DMS153 treated with DMSO at 0.1 percent for 48 hours (cell line): ENCODE results near the gene FMR1.

ENCODE experiments used
- DNase-seq: peaks from one replicate; lab custom pipeline; 2025; ENCODE audit not compliant: unreplicated experiment; lab: John Stamatoyannopoulos, UW

Gene FMR1

DNA sequence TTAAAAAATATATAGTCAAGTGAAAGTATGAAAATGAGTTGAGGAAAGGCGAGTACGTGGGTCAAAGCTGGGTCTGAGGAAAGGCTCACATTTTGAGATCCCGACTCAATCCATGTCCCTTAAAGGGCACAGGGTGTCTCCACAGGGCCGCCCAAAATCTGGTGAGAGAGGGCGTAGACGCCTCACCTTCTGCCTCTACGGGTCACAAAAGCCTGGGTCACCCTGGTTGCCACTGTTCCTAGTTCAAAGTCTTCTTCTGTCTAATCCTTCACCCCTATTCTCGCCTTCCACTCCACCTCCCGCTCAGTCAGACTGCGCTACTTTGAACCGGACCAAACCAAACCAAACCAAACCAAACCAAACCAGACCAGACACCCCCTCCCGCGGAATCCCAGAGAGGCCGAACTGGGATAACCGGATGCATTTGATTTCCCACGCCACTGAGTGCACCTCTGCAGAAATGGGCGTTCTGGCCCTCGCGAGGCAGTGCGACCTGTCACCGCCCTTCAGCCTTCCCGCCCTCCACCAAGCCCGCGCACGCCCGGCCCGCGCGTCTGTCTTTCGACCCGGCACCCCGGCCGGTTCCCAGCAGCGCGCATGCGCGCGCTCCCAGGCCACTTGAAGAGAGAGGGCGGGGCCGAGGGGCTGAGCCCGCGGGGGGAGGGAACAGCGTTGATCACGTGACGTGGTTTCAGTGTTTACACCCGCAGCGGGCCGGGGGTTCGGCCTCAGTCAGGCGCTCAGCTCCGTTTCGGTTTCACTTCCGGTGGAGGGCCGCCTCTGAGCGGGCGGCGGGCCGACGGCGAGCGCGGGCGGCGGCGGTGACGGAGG, at the start of gene FMR1:
TSS of gene FMR1 (plus strand) at position 728 of the 831 bp plus-strand sequence. CDS start 261 bp downstream, outside the sequence.
- DNase-seq, result peak; percentile 94

DNA sequence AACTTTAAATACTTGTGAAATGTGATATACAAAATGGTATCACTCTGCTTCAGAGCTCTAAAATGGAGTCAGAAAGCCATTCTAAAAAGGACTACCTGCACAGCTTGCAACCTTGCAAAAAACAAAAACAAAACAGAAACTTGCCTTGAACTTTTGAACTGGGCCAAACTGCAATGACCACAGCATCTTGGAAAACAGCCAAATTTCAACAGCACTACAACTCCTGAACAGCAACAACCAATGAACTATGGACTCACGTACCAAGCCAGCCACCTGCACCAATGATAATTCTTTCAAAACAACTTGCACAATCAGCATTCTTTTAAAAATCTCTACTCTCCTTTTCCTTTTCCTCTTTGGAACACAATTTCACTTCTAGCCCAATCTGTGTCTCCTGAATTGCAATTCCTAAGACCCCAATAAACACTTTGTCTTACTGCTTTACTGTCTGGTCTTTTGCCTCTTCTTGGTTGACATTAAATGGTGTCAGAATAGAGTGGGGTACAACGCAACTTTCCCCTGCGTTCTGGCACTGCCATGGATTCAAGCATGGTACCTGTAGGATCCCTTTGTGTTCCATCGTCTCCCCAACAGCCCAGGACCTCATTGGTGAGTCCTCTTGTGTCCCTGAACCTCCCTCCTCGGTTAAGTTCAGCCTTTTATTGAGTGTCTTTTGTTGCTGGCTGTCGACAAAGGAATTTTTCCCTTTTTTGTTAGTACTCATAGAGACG, 35.7 kb upstream of the FMR1 start:
- no peak for DNase-seq

DNA sequence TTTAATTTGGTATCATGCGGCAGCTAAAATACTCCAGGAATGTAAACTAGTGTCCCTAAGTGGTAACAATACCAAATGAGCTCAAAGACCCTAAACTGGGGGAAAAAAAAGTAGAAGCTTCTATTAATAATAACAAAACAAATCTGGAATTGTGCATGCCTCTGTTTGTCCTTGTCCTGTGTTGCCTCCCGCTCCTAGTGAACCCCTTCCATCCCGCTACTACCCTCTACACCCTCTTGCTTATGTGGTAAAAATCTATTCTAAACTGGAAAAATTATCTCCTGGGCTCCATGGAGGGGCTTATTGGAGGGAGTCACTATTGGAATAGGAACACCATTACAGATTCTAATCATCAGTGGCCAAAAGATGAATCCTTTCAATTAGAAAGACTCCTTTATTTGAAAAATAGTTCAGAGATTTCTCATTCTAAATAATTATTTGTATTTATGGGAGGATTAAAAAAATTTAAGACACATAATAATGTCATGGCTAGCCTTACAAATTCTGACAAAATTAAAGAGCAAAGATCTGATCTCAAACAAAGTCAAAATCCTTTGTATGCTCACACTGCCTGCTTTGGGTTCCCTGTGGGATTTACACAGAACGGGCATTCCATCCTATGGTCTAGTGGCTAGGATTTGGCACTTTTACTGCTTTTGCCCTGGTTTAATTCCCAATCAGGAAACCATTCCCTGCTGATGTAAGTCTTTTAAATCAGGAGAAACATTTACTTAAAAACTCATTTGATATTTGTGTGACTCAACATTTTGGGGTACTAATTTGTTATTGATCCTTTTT, 34.7 kb upstream of the FMR1 start:
- DNase-seq, result no peak

DNA sequence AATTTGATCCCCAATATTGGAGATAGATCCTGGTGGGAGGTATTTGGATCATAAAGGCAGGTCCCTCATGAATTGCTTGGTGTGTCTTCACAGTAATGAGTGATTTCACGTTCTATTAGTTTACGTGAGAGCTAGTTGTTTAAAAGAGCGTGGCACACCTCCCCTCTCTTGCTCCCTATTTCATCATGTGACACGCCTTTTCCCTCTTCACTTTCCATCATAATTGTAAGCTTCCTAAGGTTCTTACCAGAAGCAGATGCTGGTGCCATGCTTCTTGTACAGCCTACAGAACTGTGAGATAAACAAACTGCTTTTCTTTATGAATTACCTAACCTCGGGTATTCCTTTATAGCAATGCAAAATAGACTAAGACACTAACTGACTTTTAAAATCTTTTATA, 34.0 kb upstream of the FMR1 start:
- no peak for DNase-seq

GRCh38 chrX:147884958-147885357, 26.8 kb upstream of the FMR1 start:
- DNase-seq, result no peak

- DNase-seq, result no peak
Observed at GRCh38 chrX:147890756-147891155, 21.0 kb upstream of the FMR1 start.

DNA sequence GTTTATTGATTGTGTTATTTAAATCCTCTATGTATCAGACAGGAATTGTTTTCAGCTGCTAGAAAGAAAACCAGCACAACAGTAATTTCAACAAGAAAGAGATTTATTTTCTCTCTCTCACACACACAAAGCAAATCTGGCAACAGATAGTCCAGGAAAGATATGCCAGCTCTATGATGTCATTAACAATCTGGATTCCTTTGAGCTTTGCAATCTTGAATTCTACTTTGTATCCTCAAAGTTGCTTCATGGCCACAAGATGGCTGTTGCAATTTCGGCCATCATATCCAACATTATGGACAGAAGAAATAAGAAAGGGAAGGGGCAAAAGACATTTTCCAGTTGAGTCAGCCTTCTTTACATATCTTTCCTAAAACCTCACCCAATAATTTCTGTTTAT, 19.8 kb upstream of the FMR1 start:
- DNase-seq, result no peak

DNA sequence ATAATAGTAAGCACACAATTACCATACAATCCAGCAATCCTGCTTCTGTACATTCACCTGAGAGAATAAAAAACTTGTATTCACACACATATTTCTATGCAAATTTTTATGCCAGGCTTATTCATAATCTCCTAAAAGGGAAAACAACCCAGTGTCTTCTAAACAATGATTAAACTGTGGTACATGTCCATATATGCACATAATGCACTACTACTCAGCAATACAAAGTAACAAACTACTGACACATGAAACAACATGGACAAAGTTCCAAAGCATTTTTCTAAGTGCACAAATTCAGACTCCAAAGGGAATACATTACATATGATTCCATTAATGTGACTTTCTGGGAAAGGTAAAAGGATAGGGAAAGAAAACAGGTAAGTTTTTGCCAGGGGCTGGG, 18.0 kb upstream of the FMR1 start:
- DNase-seq, result no peak

- no peak for DNase-seq
Observed at GRCh38 chrX:147894366-147894963, 17.3 kb upstream of the FMR1 start.

DNA sequence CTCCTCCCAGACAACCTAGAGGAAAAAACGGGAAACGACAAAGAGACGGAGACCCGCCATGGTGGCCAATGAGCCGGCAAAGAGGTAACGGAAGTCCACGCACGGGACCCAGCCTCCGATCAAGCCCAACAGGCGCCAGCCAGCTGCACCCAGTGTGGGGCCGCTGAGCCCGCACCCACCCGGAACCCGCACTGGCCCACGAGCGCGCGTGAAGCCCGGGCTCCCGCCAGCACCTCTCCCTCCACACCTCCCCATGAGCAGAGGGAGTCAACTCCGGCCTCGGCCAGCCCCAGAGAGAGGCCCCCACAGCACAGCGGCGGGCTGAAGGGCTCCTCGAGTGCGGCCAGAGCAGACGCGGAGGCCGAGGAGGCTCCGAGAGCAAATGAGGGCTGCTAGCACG, 14.6 kb upstream of the FMR1 start:
- no peak for DNase-seq

GRCh38 chrX:147898951-147899350, 12.8 kb upstream of the FMR1 start:
- DNase-seq, result no peak

DNA sequence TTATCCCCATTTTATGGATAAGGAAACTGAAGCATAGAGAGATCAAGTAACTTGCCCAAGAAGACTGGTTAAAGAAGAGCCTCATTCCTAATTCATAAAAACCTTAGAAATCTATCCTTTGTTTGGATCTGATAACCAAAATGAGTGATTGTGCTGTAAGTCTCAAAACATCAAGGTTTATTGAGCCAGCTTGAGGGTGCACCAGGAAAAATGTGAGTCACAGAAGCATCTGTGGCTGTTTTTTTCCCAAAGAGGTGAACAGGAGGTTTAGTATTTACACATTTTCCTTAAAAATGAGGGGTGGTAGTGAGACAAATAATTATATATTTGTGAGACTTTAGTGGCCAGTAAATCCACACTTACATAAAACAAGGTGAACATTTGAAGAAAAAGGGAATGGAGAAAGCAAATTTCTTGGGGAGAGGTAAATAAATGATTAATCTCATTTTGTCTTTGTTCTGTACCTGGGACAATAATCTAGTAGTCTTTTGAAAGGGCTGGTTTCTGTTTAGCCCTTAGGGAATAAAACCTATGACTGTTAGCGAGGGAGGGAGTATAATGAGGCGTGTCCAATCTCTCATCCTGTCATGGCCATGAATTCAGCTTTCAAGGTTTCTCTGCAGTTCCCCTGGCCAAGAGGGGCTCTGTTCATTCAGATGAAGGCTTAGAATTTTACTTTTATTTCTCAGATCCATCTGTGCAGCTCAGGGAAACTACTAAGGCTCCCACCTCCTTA, 12.2 kb upstream of the FMR1 start:
- no peak for DNase-seq

DNA sequence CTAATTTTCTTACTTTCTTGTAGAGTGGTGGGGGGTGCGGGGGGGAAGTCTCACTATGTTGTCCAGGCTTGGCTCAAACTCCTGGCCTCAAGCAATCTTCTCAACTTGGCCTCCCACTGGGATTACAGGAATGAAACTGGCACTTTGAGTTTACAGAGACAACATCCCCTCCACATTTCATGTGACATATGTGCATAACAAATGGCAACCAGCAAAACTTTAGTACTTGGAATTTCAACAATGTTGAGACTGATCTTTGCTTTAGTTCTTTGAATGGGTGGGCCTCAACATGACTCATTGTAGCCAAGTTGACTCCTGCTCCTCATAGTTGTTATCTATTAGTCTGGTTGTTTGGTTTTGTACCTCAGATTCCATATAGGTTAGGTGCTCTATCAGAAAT, 11.4 kb upstream of the FMR1 start:
- DNase-seq, result no peak

- no peak for DNase-seq
Observed at GRCh38 chrX:147901461-147902126, 10.1 kb upstream of the FMR1 start.

- no peak for DNase-seq
Observed at GRCh38 chrX:147902270-147902669, 9.4 kb upstream of the FMR1 start.

DNA sequence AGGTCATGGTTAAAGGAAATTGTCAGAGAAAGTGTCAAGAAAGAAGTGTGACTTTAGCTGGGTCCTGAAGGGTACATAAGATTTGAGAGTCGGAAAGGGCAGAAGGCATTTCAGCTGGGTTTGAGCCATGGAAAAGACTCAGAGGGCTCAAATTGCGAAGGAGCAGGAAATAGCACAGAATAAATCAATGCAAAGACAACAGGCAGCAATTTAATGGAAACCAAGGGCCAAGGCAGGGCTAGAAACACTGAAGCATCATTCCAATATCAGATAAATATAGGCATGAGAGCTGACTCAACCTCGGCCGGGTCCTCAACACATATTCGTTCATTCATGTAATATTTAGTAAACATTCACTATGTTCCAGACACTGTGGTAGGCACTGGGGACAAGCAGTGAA, 3.6 kb upstream of the FMR1 start:
- DNase-seq, result no peak

DNA sequence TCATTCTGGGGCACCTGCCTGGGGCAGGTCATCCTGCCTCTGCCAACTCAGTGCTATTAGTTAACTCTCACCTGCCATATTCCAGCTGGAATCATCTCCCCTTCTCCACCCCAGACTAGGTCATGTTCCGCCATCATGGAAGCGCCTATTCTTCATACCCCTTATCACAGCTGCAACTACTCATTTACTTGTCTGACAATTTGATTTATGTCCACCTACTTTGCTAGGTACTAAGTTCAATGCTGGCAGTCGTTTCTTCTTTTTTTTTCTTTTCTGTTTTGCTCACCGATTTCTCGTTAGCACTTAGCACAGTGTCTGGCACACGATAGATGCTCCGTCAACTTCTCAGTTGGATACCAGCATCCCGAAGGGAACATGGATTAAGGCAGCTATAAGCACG, 1.1 kb upstream of the FMR1 start:
- DNase-seq, result no peak

DNA sequence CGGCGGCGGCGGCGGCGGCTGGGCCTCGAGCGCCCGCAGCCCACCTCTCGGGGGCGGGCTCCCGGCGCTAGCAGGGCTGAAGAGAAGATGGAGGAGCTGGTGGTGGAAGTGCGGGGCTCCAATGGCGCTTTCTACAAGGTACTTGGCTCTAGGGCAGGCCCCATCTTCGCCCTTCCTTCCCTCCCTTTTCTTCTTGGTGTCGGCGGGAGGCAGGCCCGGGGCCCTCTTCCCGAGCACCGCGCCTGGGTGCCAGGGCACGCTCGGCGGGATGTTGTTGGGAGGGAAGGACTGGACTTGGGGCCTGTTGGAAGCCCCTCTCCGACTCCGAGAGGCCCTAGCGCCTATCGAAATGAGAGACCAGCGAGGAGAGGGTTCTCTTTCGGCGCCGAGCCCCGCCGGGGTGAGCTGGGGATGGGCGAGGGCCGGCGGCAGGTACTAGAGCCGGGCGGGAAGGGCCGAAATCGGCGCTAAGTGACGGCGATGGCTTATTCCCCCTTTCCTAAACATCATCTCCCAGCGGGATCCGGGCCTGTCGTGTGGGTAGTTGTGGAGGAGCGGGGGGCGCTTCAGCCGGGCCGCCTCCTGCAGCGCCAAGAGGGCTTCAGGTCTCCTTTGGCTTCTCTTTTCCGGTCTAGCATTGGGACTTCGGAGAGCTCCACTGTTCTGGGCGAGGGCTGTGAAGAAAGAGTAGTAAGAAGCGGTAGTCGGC, 528 bp downstream of the FMR1 start:
- DNase-seq, result peak; percentile 29

GRCh38 chrX:147913570-147913969, 1.9 kb downstream of the FMR1 start:
- DNase-seq, result no peak
